Measurements from ENCODE around the gene CDKAL1.

The CDKAL1 gene

DNA sequence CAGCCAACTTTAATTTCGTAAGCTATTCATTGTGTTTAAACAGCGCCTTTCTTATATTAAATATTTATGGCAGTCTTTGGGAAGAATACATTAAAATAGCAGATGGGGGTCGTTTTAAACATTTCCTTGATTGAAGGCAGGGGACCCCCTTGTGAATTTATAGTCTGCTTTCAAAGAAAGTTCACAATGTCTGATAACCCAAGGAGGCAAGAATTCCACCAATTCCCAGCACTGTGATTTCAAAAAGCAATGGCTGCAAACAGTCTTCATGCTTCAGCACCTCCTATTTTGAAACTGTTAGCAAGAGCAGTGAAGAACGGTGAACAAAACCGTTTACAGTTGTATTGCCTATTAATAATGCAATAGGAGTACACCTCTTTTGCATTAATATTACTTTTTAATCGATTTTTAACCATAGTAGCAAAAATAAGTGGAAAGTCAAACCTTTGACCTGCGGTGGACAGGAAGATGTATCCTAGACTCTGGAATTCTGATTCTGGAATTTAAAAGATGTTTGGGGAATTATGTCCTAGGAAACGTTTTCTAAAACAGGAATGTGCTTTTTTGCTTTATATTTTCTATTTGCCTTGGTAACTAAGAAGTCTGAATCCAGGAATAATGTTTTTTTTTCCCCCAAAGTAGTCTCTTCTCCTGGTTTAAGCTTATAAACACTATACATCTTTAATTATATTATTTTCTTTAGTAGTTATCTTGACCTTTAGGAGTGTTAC, 393.0 kb downstream of the CDKAL1 start:
- in situ Hi-C loops (cut with MboI; ENCODE audit: low sequenced_read_pairs, unreplicated experiment), result loop anchor here (25.0 kb wide), 1 partner anchor 660 kb away; the partner anchor contains the start of gene SOX4
- no peak for DNase-seq (ENCODE audit: low spot score)
- TF ChIP-seq, protein P1, sequence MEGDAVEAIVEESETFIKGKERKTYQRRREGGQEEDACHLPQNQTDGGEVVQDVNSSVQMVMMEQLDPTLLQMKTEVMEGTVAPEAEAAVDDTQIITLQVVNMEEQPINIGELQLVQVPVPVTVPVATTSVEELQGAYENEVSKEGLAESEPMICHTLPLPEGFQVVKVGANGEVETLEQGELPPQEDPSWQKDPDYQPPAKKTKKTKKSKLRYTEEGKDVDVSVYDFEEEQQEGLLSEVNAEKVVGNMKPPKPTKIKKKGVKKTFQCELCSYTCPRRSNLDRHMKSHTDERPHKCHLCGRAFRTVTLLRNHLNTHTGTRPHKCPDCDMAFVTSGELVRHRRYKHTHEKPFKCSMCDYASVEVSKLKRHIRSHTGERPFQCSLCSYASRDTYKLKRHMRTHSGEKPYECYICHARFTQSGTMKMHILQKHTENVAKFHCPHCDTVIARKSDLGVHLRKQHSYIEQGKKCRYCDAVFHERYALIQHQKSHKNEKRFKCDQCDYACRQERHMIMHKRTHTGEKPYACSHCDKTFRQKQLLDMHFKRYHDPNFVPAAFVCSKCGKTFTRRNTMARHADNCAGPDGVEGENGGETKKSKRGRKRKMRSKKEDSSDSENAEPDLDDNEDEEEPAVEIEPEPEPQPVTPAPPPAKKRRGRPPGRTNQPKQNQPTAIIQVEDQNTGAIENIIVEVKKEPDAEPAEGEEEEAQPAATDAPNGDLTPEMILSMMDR (IDR thresholded peaks at IDR 0.05; ENCODE audit: borderline replicate concordance, control extremely low read depth, extremely low read depth, insufficient read depth, missing control alignments), result no peak

DNA sequence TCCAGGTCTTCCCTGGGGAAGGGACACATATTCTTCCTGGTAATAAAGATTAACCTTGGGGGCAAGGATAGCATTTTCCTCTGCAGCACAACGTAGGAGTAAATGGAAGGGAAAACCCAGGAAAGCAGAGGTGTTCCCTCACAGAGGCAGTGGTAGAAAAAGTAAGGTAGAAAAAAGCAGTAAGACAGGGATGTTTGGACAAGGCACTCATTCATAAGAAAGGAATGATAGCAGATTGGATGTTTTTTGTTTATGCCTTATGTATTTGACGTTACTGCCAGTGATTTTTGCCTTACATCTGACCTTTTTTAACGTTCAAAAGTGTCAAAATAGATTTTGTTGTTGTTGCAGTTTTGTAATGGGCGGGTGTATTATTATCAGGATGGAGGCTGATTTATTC, 395.0 kb downstream of the CDKAL1 start:
- in situ Hi-C loops (cut with MboI; ENCODE audit: low sequenced_read_pairs, unreplicated experiment), result loop anchor here (25.0 kb wide), 1 partner anchor 658 kb away; the partner anchor contains the start of gene SOX4
- DNase-seq (ENCODE audit: low spot score), result no peak
- TF ChIP-seq, protein P1 (IDR thresholded peaks at IDR 0.05; ENCODE audit: borderline replicate concordance, control extremely low read depth, extremely low read depth, insufficient read depth, missing control alignments), result no peak

DNA sequence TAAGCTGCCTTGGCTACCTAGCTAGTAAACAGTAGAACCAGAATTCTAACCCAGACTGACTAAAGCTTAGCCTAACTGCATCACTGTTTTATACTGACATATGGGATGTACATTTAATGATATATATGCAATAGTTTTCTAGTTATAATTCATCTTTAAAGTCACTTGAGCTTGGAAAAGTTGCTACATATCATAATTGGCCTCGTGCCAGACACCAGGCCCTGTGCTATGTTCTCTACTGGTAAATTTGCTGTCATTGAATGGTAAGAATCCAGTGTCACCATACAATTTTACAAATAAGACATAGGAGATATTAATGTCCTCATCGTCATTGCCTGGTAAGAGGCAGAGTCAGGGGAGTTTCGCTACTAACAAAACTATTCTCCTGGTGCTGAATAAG, 396.8 kb downstream of the CDKAL1 start:
- no peak for DNase-seq (ENCODE audit: low spot score)
- TF ChIP-seq, protein P1 (IDR thresholded peaks at IDR 0.05; ENCODE audit: borderline replicate concordance, control extremely low read depth, extremely low read depth, insufficient read depth, missing control alignments), result no peak
- in situ Hi-C loops (cut with MboI; ENCODE audit: low sequenced_read_pairs, unreplicated experiment), result loop anchor here (25.0 kb wide), 1 partner anchor 656 kb away; the partner anchor contains the start of gene SOX4

DNA sequence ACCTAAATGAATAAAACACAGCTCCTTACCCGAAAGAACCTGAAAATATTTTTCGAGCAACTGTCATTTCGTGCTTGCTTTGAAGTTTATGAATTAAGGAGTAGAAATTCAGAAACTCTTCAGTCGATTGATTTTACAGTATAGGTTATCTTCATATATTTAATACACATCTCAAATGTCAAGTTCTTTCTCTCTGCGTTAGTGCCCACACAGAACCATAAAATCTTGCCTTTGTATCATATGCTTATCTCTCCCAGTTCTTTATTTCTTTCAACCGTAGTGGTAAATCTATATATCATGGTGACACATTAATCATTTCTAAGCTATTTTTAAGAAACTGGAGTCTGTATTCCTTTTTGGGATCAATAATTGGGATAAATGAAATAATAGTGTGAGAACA, 397.5 kb downstream of the CDKAL1 start:
- TF ChIP-seq, protein P1 (IDR thresholded peaks at IDR 0.05; ENCODE audit: borderline replicate concordance, control extremely low read depth, extremely low read depth, insufficient read depth, missing control alignments), result no peak
- DNase-seq (ENCODE audit: low spot score), result no peak
- in situ Hi-C loops (cut with MboI; ENCODE audit: low sequenced_read_pairs, unreplicated experiment), result loop anchor here (25.0 kb wide), 1 partner anchor 656 kb away; the partner anchor contains the start of gene SOX4

DNA sequence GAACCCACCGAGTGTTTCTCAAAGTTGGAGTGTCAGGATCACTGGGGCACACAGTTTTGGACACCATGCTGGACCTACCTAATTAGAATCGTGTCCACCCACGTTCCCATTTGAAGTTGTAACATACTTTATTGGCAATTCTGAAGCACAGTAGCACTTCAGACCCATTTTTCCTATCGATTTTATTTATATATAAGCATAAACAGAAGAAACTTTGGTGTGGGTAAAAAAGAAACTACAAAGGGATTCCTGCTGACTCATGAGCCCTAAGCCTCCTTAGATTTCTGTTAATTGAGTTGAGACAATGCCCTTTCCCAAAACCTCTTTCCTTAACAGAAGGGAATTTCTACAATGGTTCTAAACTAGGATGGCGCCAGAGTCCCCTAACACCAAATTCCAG, 398.0 kb downstream of the CDKAL1 start:
- in situ Hi-C loops (cut with MboI; ENCODE audit: low sequenced_read_pairs, unreplicated experiment), result loop anchor here (25.0 kb wide), 1 partner anchor 655 kb away; the partner anchor contains the start of gene SOX4
- no peak for DNase-seq (ENCODE audit: low spot score)
- TF ChIP-seq, protein P1 (IDR thresholded peaks at IDR 0.05; ENCODE audit: borderline replicate concordance, control extremely low read depth, extremely low read depth, insufficient read depth, missing control alignments), result no peak

DNA sequence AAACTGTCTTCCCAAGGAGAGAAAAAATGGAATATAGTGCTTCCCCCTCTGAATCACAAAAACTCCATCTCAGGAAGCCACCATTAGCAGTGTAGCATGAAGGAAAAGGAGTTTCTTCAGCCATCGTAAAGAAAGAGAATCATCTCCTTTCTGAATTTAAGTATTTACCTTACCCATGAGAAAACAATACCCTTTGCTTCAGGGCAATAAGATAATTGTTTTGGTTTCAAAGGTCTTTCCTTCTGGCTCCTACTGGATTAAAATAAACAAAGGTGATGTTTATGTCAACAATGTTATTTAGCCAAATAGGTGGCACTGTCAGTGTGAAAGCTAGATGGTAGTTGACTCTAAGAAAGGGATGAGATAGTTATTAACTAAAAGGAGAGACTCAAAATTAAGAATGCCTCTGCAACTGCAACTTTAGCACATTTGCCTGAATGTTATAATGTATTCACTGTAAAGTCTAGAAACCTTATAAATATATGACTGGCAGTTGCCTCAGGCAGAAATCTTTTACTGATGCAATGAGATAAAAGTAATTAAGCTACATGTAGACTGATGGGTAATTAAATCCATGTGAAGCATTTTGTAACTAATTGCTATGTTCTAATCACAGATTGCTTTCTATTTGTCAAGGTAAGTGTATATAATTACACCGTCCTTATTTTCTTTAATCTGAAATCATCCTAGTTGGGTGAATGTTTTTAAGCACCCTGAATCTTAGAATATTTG, 399.0 kb downstream of the CDKAL1 start:
- DNase-seq (ENCODE audit: low spot score), result no peak
- in situ Hi-C loops (cut with MboI; ENCODE audit: low sequenced_read_pairs, unreplicated experiment), result loop anchor here (25.0 kb wide), 1 partner anchor 654 kb away; the partner anchor contains the start of gene SOX4
- TF ChIP-seq, protein P1 (IDR thresholded peaks at IDR 0.05; ENCODE audit: borderline replicate concordance, control extremely low read depth, extremely low read depth, insufficient read depth, missing control alignments), result no peak
